Measurements from ENCODE around the gene SEPTIN8.

- TF ChIP-seq FOSL1 (IDR thresholded peaks at IDR 0.05; ENCODE audit: insufficient read depth, low read depth, low read length) (no peak), CTCF (IDR thresholded peaks at IDR 0.05; ENCODE audit: control extremely low read depth in 1 of 3, insufficient read depth in 1 of 3, low read depth in 1 of 3, low read length in 3 of 3) (no peak), TBP (IDR thresholded peaks at IDR 0.05; ENCODE audit: low read depth, low read length) (no peak), BRCA1 (IDR thresholded peaks at IDR 0.05; ENCODE audit: low read depth, low read length) (no peak), ATF2 (IDR thresholded peaks at IDR 0.05; ENCODE audit: low read length) (no peak), SIN3A (conservative IDR thresholded peaks at IDR 0.05 in 1 of 2, IDR thresholded peaks at IDR 0.05 in 1 of 2; ENCODE audit: low read depth in 1 of 2, low read length in 2 of 2) (no peak), TCF12 (IDR thresholded peaks at IDR 0.05; ENCODE audit: low read depth, low read length) (no peak), CEBPB (IDR thresholded peaks at IDR 0.05; ENCODE audit: low read depth, low read length) (no peak), ATF3 (IDR thresholded peaks at IDR 0.05; ENCODE audit: insufficient read depth, low read depth, low read length) (no peak), CREB1 (IDR thresholded peaks at IDR 0.05) (no peak), JUND (IDR thresholded peaks at IDR 0.05; ENCODE audit: low read length) (no peak), POLR2A (IDR thresholded peaks at IDR 0.05; ENCODE audit: control extremely low read depth in 1 of 2, low read depth in 2 of 2, low read length in 2 of 2) (no peak)
These were observed 13.6 kb downstream of the SEPTIN8 start for GRCh38 chr5:132763181-132764036.

Data from H1 (cell line).